ENCODE measurements around the gene CNKSR3.

- no peak for TF ChIP-seq SPI1 (IDR thresholded peaks at IDR 0.05; ENCODE audit: borderline replicate concordance, low read depth)
- TF ChIP-seq POLR2AphosphoS5 (IDR thresholded peaks at IDR 0.05; ENCODE audit: low read depth), result no peak
Measured at GRCh38 chr6:154473324-154473723, 37.2 kb downstream of the CNKSR3 start.

Data from HL-60 (cell line).